ENCODE measurements around the gene CDPF1.

- TF ChIP-seq, protein P1, sequence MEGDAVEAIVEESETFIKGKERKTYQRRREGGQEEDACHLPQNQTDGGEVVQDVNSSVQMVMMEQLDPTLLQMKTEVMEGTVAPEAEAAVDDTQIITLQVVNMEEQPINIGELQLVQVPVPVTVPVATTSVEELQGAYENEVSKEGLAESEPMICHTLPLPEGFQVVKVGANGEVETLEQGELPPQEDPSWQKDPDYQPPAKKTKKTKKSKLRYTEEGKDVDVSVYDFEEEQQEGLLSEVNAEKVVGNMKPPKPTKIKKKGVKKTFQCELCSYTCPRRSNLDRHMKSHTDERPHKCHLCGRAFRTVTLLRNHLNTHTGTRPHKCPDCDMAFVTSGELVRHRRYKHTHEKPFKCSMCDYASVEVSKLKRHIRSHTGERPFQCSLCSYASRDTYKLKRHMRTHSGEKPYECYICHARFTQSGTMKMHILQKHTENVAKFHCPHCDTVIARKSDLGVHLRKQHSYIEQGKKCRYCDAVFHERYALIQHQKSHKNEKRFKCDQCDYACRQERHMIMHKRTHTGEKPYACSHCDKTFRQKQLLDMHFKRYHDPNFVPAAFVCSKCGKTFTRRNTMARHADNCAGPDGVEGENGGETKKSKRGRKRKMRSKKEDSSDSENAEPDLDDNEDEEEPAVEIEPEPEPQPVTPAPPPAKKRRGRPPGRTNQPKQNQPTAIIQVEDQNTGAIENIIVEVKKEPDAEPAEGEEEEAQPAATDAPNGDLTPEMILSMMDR (conservative IDR thresholded peaks at IDR 0.05): no peak
- TF ChIP-seq ZFX (IDR thresholded peaks at IDR 0.05): no peak
Observed at GRCh38 chr22:46278656-46279645, 28.9 kb upstream of the CDPF1 start.
